Lower leg skin (tissue), 3 donors: ENCODE measurements around the gene C1QTNF5.

Source experiments
- POLR2A ChIP-seq, 2 donors: fragments of 450-650 bp; IDR thresholded peaks; one replicate each; pipeline ENCODE4 v1.6.1; 2016 to 2017; ENCODE audit warnings: antibody characterized with exemption in 2 of 2, mild to moderate bottlenecking in 1 of 2, moderate library complexity in 1 of 2
- TF ChIP-seq, protein P1 (sequence below), 3 donors: fragments of 450-650 bp; IDR thresholded peaks; one replicate each; pipeline ENCODE4 v1.5.1; 2016; ENCODE audit warnings: antibody characterized with exemption in 3 of 3, mild to moderate bottlenecking in 3 of 3, moderate library complexity in 2 of 3

DNA sequence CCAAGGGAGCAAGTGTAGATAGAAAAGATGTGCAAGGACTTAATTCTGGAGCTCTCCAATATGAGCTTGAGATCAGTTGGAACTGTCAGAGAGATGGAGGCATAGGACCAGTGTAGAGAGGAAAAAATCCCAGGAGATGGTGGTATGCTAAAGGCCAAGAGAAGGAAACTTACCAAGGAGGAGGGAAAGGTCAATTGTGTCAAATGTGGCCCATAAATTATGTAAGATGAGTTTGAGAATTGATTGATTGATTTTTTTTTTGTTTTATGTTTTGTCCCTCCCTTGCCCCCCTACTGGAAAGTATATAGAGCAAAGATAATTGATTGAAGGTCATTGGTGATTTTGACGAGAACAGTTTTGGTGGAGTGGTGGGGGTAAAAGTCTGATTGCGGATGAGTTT, 43.6 kb upstream of the C1QTNF5 start:
- TF ChIP-seq POLR2A (IDR thresholded peaks at IDR 0.05), result no peak
- TF ChIP-seq, protein P1, sequence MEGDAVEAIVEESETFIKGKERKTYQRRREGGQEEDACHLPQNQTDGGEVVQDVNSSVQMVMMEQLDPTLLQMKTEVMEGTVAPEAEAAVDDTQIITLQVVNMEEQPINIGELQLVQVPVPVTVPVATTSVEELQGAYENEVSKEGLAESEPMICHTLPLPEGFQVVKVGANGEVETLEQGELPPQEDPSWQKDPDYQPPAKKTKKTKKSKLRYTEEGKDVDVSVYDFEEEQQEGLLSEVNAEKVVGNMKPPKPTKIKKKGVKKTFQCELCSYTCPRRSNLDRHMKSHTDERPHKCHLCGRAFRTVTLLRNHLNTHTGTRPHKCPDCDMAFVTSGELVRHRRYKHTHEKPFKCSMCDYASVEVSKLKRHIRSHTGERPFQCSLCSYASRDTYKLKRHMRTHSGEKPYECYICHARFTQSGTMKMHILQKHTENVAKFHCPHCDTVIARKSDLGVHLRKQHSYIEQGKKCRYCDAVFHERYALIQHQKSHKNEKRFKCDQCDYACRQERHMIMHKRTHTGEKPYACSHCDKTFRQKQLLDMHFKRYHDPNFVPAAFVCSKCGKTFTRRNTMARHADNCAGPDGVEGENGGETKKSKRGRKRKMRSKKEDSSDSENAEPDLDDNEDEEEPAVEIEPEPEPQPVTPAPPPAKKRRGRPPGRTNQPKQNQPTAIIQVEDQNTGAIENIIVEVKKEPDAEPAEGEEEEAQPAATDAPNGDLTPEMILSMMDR (IDR thresholded peaks at IDR 0.05), result no peak
